22Rv1 (cell line): ENCODE measurements around the gene MBD1.

ENCODE experiments used
- CTCF ChIP-seq: fragments of 450-650 bp; IDR thresholded peaks from 2 replicates; pipeline ENCODE4 v1.5.1; 2017; ENCODE audit warnings: mild to moderate bottlenecking
- ZFX ChIP-seq: fragments of 450-650 bp; IDR thresholded peaks from 2 replicates; pipeline ENCODE4 v1.6.1; 2017; ENCODE audit warnings: antibody characterized with exemption, borderline replicate concordance

GRCh38 chr18:50276452-50276851, 4.9 kb downstream of the MBD1 start:
- TF ChIP-seq CTCF (no peak), ZFX (no peak)
